ENCODE results near the gene NTN1.
A peak's percentile ranks its signal among the peaks of the same experiment; 100 is the strongest.
"Not testable (repeated sequence)": the region's sequence is repeated elsewhere in the genome, so short reads cannot be mapped to it uniquely, and the experiment has no call there.

The NTN1 gene

GRCh38 chr17:9021158-9021991 is at the start of gene NTN1:
NTN1 (plus strand) TSS chr17:9021510; CDS start chr17:9022374, 864 bp downstream.
- Mint-ChIP-seq H3K4me3 (peak within 1 kb of the TSS; percentile 81 to 85 (median 82)), H3K36me3 (ENCODE audit: low read depth) (no peaks in the 10 kb centered on the region), H3K4me1 (peaks cover 13% of the 10 kb centered on the region), H3K9me3 (no peaks in the 10 kb centered on the region), H3K27ac (no peak within 1 kb of the TSS), H3K27me3 (ENCODE audit: low read depth) (peaks cover 60% of the 10 kb centered on the region)
- no peak for TF ChIP-seq CTCF (IDR thresholded peaks at IDR 0.05; ENCODE audit: unreplicated experiment in 3 of 3)

GRCh38 chr17:8975091-8975725 is 46.1 kb upstream of the NTN1 start:
- H3K4me1 Mint-ChIP-seq, result no peaks in the 10 kb centered on the region
- H3K36me3 Mint-ChIP-seq (ENCODE audit: low read depth), result no peaks in the 10 kb centered on the region
- no peaks in the 10 kb centered on the region for H3K27me3 Mint-ChIP-seq (ENCODE audit: low read depth)
- TF ChIP-seq CTCF (IDR thresholded peaks at IDR 0.05; ENCODE audit: unreplicated experiment in 3 of 3), result no peak
- no peak overlapping the region for H3K27ac Mint-ChIP-seq
- H3K9me3 Mint-ChIP-seq, result peaks cover 23% of the 10 kb centered on the region
- H3K4me3 Mint-ChIP-seq, result no peak overlapping the region

GRCh38 chr17:8976638-8977037 is 44.7 kb upstream of the NTN1 start:
- no peaks in the 10 kb centered on the region for H3K36me3 Mint-ChIP-seq (ENCODE audit: low read depth)
- H3K4me1 Mint-ChIP-seq, result no peaks in the 10 kb centered on the region
- H3K27me3 Mint-ChIP-seq (ENCODE audit: low read depth), result no peaks in the 10 kb centered on the region
- H3K9me3 Mint-ChIP-seq, result peaks cover 19% of the 10 kb centered on the region
- H3K27ac Mint-ChIP-seq, result no peak overlapping the region
- H3K4me3 Mint-ChIP-seq, result no peak overlapping the region
- no peak for TF ChIP-seq CTCF (IDR thresholded peaks at IDR 0.05; ENCODE audit: unreplicated experiment in 3 of 3)

- no peaks in the 10 kb centered on the region for H3K4me1 Mint-ChIP-seq
- H3K27me3 Mint-ChIP-seq (ENCODE audit: low read depth), result no peaks in the 10 kb centered on the region
- H3K36me3 Mint-ChIP-seq (ENCODE audit: low read depth), result no peaks in the 10 kb centered on the region
- no peak overlapping the region for H3K27ac Mint-ChIP-seq
- no peak overlapping the region for H3K4me3 Mint-ChIP-seq
- peaks cover 20% of the 10 kb centered on the region for H3K9me3 Mint-ChIP-seq
- TF ChIP-seq CTCF (IDR thresholded peaks at IDR 0.05; ENCODE audit: unreplicated experiment in 3 of 3), result no peak
Measured at GRCh38 chr17:8979715-8980114, 41.6 kb upstream of the NTN1 start.

GRCh38 chr17:8981443-8981842 is 39.9 kb upstream of the NTN1 start:
- H3K9me3 Mint-ChIP-seq, result peaks cover 30% of the 10 kb centered on the region
- H3K4me3 Mint-ChIP-seq, result no peak overlapping the region
- H3K27ac Mint-ChIP-seq, result no peak overlapping the region
- TF ChIP-seq CTCF (IDR thresholded peaks at IDR 0.05; ENCODE audit: unreplicated experiment in 3 of 3), result no peak
- no peaks in the 10 kb centered on the region for H3K4me1 Mint-ChIP-seq
- H3K36me3 Mint-ChIP-seq (ENCODE audit: low read depth), result no peaks in the 10 kb centered on the region
- no peaks in the 10 kb centered on the region for H3K27me3 Mint-ChIP-seq (ENCODE audit: low read depth)

GRCh38 chr17:8984225-8984624 is 37.1 kb upstream of the NTN1 start:
- H3K9me3 Mint-ChIP-seq, result peaks cover 22% of the 10 kb centered on the region
- not testable (repeated sequence) for H3K27me3 Mint-ChIP-seq (ENCODE audit: low read depth); H3K36me3 Mint-ChIP-seq (ENCODE audit: low read depth); H3K4me1 Mint-ChIP-seq; H3K27ac Mint-ChIP-seq; H3K4me3 Mint-ChIP-seq

Measured in nephron (organoid).